ENCODE data around the gene CHST5.
"Not testable (repeated sequence)": the region's sequence is repeated elsewhere in the genome, so short reads cannot be mapped to it uniquely, and the experiment has no call there.

CHST5 gene

GRCh38 chr16:75559564-75560372, 23.9 kb upstream of the CHST5 start:
- TF ChIP-seq GATA1 (IDR thresholded peaks at IDR 0.05; ENCODE audit: low read depth, low read length) (no peak), POLR2A (IDR thresholded peaks at IDR 0.05; ENCODE audit: low read length) (no peak)
- peak; percentile 7 to 23 for DNase-seq

GRCh38 chr16:75558846-75559401, 23.0 kb upstream of the CHST5 start:
- TF ChIP-seq GATA1 (IDR thresholded peaks at IDR 0.05; ENCODE audit: low read depth, low read length) (no peak), POLR2A (IDR thresholded peaks at IDR 0.05; ENCODE audit: low read length) (no peak)
- DNase-seq, result no peak

GRCh38 chr16:75556431-75556950, 20.6 kb upstream of the CHST5 start:
- TF ChIP-seq POLR2A (IDR thresholded peaks at IDR 0.05; ENCODE audit: low read length) (peak; percentile 58), GATA1 (IDR thresholded peaks at IDR 0.05; ENCODE audit: low read depth, low read length) (no peak)
- no peak for DNase-seq

- peak; percentile 96 to 97 for DNase-seq
Observed at GRCh38 chr16:75555707-75556430, 20.0 kb upstream of the CHST5 start, which contains the start of gene TMEM231. Gene TMEM231, minus strand, starts transcription at chr16:75556252. Its CDS starts 43 bp downstream, at chr16:75556209.

GRCh38 chr16:75555213-75555706, 19.4 kb upstream of the CHST5 start:
- peak; percentile 23 for TF ChIP-seq POLR2A (IDR thresholded peaks at IDR 0.05; ENCODE audit: low read length)
- TF ChIP-seq GATA1 (IDR thresholded peaks at IDR 0.05; ENCODE audit: low read depth, low read length), result no peak
- peak; percentile 77 to 87 for DNase-seq

More at GRCh38 chr16:75555707-75556430, 20.0 kb upstream of the CHST5 start, which contains the start of gene TMEM231:
- TF ChIP-seq GATA1 (IDR thresholded peaks at IDR 0.05; ENCODE audit: low read depth, low read length) (no peak), POLR2A (IDR thresholded peaks at IDR 0.05; ENCODE audit: low read length) (peak; percentile 64)

GRCh38 chr16:75552951-75553350, 17.0 kb upstream of the CHST5 start:
- no peak for DNase-seq
- TF ChIP-seq POLR2A (IDR thresholded peaks at IDR 0.05; ENCODE audit: low read length) (no peak), GATA1 (IDR thresholded peaks at IDR 0.05; ENCODE audit: low read depth, low read length) (no peak)

GRCh38 chr16:75550211-75550662, 14.3 kb upstream of the CHST5 start:
- peak; percentile 21 to 33 for DNase-seq
- TF ChIP-seq POLR2A (IDR thresholded peaks at IDR 0.05; ENCODE audit: low read length) (no peak), GATA1 (IDR thresholded peaks at IDR 0.05; ENCODE audit: low read depth, low read length) (no peak)

GRCh38 chr16:75548456-75548855, 12.5 kb upstream of the CHST5 start:
- DNase-seq, result not testable (repeated sequence)

GRCh38 chr16:75546293-75546692, 10.4 kb upstream of the CHST5 start:
- TF ChIP-seq GATA1 (IDR thresholded peaks at IDR 0.05; ENCODE audit: low read depth, low read length) (no peak), POLR2A (IDR thresholded peaks at IDR 0.05; ENCODE audit: low read length) (no peak)
- DNase-seq, result no peak

- DNase-seq, result not testable (repeated sequence)
Observed at GRCh38 chr16:75545879-75546278, 10.0 kb upstream of the CHST5 start.

GRCh38 chr16:75542462-75542861, 6.6 kb upstream of the CHST5 start:
- DNase-seq, result not testable (repeated sequence)

GRCh38 chr16:75541236-75541635, 5.3 kb upstream of the CHST5 start:
- no peak for TF ChIP-seq GATA1 (IDR thresholded peaks at IDR 0.05; ENCODE audit: low read depth, low read length)
- no peak for TF ChIP-seq POLR2A (IDR thresholded peaks at IDR 0.05; ENCODE audit: low read length)
- DNase-seq, result no peak

- DNase-seq, result not testable (repeated sequence)
Observed at GRCh38 chr16:75538882-75539565, 3.1 kb upstream of the CHST5 start.

- TF ChIP-seq POLR2A (IDR thresholded peaks at IDR 0.05; ENCODE audit: low read length) (no peak), GATA1 (IDR thresholded peaks at IDR 0.05; ENCODE audit: low read depth, low read length) (no peak)
Observed at GRCh38 chr16:75537776-75538175, 1.9 kb upstream of the CHST5 start.

More at GRCh38 chr16:75537776-75538175, 1.9 kb upstream of the CHST5 start:
- DNase-seq, result no peak

Data from erythroblast (primary cell).